DND-41 (cell line): Measurements from ENCODE around the gene UNC5CL.

Source experiments
- CTCF ChIP-seq: IDR thresholded peaks from 2 replicates; pipeline ENCODE4 v1.5.1; 2012; ENCODE audit warnings: borderline replicate concordance, low read length, moderate library complexity, mild to moderate bottlenecking; ENCODE audit not compliant: poor library complexity, severe bottlenecking; ENCODE audit errors: extremely low read depth
- EZH2 ChIP-seq: IDR thresholded peaks from 3 replicates; pipeline ENCODE4 v1.6.1; 2012; ENCODE audit warnings: borderline replicate concordance, low read depth, mild to moderate bottlenecking, moderate library complexity, low read length, inconsistent platforms; ENCODE audit not compliant: severe bottlenecking

GRCh38 chr6:41053041-41053440 lies 14.0 kb upstream of the UNC5CL start, which contains the start of gene APOBEC2:
- TF ChIP-seq CTCF (no peak), EZH2 (no peak)
